ENCODE data around the gene HBG1.

The HBG1 gene

DNA sequence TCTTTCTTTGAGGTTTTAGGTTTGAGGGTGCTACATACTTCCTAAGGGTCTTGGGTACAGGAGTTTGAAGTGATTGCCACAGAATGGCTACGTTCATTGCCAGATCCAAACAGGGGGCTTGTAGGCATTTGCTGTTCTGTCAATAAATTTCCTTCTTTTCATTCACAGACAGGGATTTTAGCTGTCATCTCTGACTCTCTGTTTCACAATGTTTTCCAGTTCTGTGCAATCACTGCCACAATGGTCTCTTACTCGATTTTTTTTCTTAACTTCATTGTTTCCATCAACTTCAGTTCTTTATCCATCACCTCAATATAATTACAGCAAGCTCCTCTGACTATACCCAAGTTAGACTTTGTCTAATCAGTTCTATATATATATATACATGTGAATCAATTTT is 9.2 kb downstream of the HBG1 start:
- H3K27ac ChIP-seq, result no peak overlapping the region
- no peak for TF ChIP-seq ZFX (IDR thresholded peaks at IDR 0.05)
- TF ChIP-seq, protein P1, sequence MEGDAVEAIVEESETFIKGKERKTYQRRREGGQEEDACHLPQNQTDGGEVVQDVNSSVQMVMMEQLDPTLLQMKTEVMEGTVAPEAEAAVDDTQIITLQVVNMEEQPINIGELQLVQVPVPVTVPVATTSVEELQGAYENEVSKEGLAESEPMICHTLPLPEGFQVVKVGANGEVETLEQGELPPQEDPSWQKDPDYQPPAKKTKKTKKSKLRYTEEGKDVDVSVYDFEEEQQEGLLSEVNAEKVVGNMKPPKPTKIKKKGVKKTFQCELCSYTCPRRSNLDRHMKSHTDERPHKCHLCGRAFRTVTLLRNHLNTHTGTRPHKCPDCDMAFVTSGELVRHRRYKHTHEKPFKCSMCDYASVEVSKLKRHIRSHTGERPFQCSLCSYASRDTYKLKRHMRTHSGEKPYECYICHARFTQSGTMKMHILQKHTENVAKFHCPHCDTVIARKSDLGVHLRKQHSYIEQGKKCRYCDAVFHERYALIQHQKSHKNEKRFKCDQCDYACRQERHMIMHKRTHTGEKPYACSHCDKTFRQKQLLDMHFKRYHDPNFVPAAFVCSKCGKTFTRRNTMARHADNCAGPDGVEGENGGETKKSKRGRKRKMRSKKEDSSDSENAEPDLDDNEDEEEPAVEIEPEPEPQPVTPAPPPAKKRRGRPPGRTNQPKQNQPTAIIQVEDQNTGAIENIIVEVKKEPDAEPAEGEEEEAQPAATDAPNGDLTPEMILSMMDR (conservative IDR thresholded peaks at IDR 0.05), result no peak

DNA sequence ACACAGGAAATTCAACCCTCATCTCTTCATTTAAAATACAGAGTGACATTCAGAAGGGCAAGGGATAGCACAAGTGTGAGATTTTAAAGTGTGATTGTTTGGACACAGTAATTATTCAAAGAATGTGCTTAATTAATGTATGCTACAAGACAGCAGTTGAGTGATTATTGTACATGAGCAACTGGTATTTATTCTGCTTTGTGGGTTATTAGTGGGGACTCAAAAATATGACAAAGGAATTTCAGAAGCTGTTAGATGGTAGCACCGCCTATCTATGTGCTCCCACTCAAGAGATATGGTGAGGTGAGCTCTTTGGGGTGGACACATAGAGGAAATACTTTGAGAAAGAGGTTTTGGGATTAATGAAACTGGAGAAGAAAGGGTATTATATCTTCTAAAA is 9.6 kb downstream of the HBG1 start:
- no peak for TF ChIP-seq ZFX (IDR thresholded peaks at IDR 0.05)
- TF ChIP-seq, protein P1 (conservative IDR thresholded peaks at IDR 0.05), result no peak
- no peak overlapping the region for H3K27ac ChIP-seq

DNA sequence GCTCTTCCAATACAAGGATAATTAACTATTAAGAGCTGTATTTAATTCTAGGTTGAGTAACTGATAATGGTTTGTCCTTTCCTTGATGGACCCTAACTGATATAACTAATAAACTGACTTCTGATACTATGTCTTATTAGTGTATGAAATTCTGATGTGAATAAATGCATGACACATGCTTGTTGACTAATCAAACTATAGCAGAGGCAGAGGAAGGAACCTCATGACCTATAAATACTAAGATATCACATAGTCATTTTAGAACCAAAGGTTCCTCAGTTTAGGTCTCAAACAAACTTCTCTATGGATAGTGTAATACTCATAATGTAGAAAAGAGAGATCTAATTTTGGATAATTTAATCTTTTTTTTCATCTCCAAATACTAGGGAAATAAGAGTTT is 10.6 kb downstream of the HBG1 start:
- H3K27ac ChIP-seq, result no peak overlapping the region
- no peak for TF ChIP-seq ZFX (IDR thresholded peaks at IDR 0.05)

DNA sequence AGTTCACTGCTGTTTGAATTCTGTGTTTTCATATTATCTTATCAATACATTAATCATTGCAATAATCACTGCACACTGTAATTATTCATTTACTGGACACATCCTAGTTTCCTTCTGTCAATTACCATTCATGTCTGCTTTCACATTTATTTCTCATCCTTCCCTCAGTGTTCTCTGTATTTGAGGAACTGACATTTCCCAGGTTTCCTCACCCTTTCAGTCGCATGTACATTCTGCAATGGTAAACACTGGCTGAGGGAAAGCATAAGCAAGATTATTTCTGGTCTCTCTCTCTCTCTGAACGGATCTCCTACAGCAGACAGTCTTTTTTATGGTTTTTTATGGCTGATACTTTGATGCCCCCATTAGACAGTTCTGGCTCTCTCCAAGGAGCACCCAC is 11.2 kb downstream of the HBG1 start:
- no peak overlapping the region for H3K27ac ChIP-seq
- TF ChIP-seq ZFX (IDR thresholded peaks at IDR 0.05), result no peak
- TF ChIP-seq, protein P1 (conservative IDR thresholded peaks at IDR 0.05), result no peak

DNA sequence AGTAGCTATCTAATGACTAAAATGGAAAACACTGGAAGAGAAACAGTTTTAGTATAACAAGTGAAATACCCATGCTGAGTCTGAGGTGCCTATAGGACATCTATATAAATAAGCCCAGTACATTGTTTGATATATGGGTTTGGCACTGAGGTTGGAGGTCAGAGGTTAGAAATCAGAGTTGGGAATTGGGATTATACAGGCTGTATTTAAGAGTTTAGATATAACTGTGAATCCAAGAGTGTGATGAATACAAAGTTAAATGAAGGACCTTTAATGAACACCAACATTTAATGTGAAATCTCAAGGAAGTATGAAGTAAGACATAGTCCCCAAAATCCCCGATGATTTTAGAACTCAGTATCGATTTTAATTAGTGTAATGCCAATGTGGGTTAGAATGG is 12.2 kb downstream of the HBG1 start:
- TF ChIP-seq, protein P1 (conservative IDR thresholded peaks at IDR 0.05), result no peak
- no peak for TF ChIP-seq ZFX (IDR thresholded peaks at IDR 0.05)
- no peak overlapping the region for H3K27ac ChIP-seq

DNA sequence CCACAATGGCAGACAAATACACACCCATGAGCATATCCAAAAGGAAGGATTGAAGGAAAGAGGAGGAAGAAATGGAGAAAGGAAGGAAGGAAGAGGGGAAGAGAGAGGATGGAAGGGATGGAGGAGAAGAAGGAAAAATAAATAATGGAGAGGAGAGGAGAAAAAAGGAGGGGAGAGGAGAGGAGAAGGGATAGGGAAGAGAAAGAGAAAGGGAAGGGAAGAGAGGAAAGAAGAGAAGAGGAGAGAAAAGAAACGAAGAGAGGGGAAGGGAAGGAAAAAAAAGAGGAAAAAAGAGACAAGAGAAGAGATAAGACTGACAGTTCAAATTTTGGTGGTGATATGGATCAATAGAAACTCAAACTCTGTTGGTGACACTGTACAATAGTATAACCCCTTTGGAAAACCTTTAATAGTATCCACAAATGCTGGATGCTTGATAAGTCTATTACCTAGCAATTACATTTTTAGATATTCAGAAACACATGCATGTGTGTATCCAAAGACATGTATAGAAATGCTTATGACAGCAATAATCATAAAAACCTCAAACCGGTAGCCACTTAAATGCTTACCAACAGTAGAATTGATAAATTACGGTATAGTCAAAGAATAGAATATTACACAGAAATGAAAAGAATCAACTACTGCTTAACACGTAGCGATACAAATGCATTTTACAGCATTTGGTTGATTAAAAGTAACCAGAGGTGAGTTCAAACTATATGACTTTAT is 14.1 kb downstream of the HBG1 start:
- H3K27ac ChIP-seq, result no peak overlapping the region
- TF ChIP-seq, protein P1 (conservative IDR thresholded peaks at IDR 0.05), result no peak
- TF ChIP-seq ZFX (IDR thresholded peaks at IDR 0.05), result no peak

DNA sequence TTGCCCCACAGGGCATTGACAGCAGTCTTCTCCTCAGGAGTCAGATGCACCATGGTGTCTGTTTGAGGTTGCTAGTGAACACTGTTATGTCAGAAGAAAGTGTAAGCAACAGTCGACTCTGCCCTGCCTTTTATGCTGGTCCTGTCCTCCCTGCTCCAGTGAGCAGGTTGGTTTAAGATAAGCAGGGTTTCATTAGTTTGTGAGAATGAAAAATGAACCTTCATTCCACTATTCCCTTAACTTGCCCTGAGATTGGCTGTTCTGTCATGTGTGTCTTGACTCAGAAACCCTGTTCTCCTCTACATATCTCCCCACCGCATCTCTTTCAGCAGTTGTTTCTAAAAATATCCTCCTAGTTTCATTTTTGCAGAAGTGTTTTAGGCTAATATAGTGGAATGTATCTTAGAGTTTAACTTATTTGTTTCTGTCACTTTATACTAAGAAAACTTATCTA is 15.2 kb downstream of the HBG1 start, which contains the start of gene HBD:
Gene HBD (minus strand): TSS at position 103 of the 454 bp plus-strand sequence. CDS start 50 bp downstream, at position 53.
- no peak within 1 kb of the TSS for H3K27ac ChIP-seq
- TF ChIP-seq ZFX (IDR thresholded peaks at IDR 0.05), result no peak
- TF ChIP-seq, protein P1 (conservative IDR thresholded peaks at IDR 0.05), result no peak

DNA sequence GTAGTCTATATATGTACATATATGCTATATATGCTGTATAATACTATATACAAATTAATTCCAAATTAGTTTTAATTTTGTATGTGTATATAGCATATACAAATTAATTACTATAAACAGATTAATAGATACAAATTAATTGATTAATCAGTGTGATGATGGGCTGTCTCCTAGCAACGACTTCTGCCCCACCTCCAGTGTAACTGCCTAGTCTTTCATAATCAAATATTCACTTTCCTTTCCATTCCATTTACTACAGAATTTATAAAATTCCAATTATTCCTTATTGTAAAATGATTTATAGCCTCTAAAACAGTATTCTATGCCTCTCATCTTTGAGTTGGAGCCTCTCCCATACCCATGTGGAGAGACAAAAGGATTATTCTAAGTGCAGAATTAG is 16.4 kb downstream of the HBG1 start:
- H3K27ac ChIP-seq, result no peak overlapping the region
- TF ChIP-seq ZFX (IDR thresholded peaks at IDR 0.05), result no peak
- TF ChIP-seq, protein P1 (conservative IDR thresholded peaks at IDR 0.05), result no peak

Measured in C4-2B (cell line).